Endothelial cell of hepatic sinusoid (primary cell): ENCODE results near the gene SIX5.

Source experiments
- in situ Hi-C: cut with HindIII; loops from 2 replicates; pipeline ENCODE4 v1.10.0; 2017; ENCODE audit warnings: low sequenced_read_pairs

SIX5 gene

GRCh38 chr19:45777395-45777961 is 8.4 kb upstream of the SIX5 start:
- in situ Hi-C loops, result no loop called here

- in situ Hi-C loops, result loop anchor here (5.0 kb wide), 1 partner anchor 42 kb away; the partner anchor contains the start of genes FBXO46 and MEIOSIN
Measured at GRCh38 chr19:45774765-45775164, 5.7 kb upstream of the SIX5 start.

- in situ Hi-C loops, result loop anchor here (5.0 kb wide), 1 partner anchor 41 kb away; the partner anchor contains the start of genes FBXO46 and MEIOSIN
Measured at GRCh38 chr19:45773384-45773783, 4.3 kb upstream of the SIX5 start.

- in situ Hi-C loops, result loop anchor here (5.0 kb wide), 1 partner anchor 41 kb away; the partner anchor contains the start of genes FBXO46 and MEIOSIN
Measured at GRCh38 chr19:45772912-45773311, 3.9 kb upstream of the SIX5 start.

- in situ Hi-C loops, result loop anchor here (5.0 kb wide), 1 partner anchor 40 kb away; the partner anchor contains the start of genes FBXO46 and MEIOSIN
Measured at GRCh38 chr19:45772130-45772840, 3.2 kb upstream of the SIX5 start.

- in situ Hi-C loops, result loop anchor here (5.0 kb wide), 1 partner anchor 39 kb away; the partner anchor contains the start of genes FBXO46 and MEIOSIN
Measured at GRCh38 chr19:45771311-45771933, 2.4 kb upstream of the SIX5 start.

GRCh38 chr19:45770192-45771101 is 1.4 kb upstream of the SIX5 start:
- in situ Hi-C loops, result loop anchor here (5.0 kb wide), 1 partner anchor 38 kb away; the partner anchor contains the start of genes FBXO46 and MEIOSIN

- in situ Hi-C loops, result loop anchor here (5.0 kb wide), 1 partner anchor 38 kb away; the partner anchor contains the start of genes FBXO46 and MEIOSIN
Measured at GRCh38 chr19:45769821-45770191, 754 bp upstream of the SIX5 start.

- in situ Hi-C loops, result no loop called here
Measured at GRCh38 chr19:45768655-45768983, 433 bp downstream of the SIX5 start.

GRCh38 chr19:45767881-45768654 is 984 bp downstream of the SIX5 start:
- in situ Hi-C loops, result no loop called here

- in situ Hi-C loops, result no loop called here
Measured at GRCh38 chr19:45767410-45767880, 1.6 kb downstream of the SIX5 start.

- in situ Hi-C loops, result no loop called here
Measured at GRCh38 chr19:45766869-45767346, 2.1 kb downstream of the SIX5 start.

- in situ Hi-C loops, result no loop called here
Measured at GRCh38 chr19:45766296-45766868, 2.7 kb downstream of the SIX5 start.

GRCh38 chr19:45765702-45766295 is 3.3 kb downstream of the SIX5 start:
- in situ Hi-C loops, result no loop called here

GRCh38 chr19:45764945-45765701 is 3.9 kb downstream of the SIX5 start:
- in situ Hi-C loops, result no loop called here

GRCh38 chr19:45764475-45764874 is 4.6 kb downstream of the SIX5 start:
- in situ Hi-C loops, result no loop called here

GRCh38 chr19:45763691-45764294 is 5.3 kb downstream of the SIX5 start:
- in situ Hi-C loops, result no loop called here
